LNCAP (cell line): ENCODE results near the gene C4A.
"Not testable (repeated sequence)": the region's sequence is repeated elsewhere in the genome, so short reads cannot be mapped to it uniquely, and the experiment has no call there.

Source experiments
- CTCF ChIP-seq: fragments of 450-650 bp; IDR thresholded peaks from 2 replicates; pipeline ENCODE4 v1.5.1; 2017; ENCODE audit warnings: mild to moderate bottlenecking

The C4A gene

GRCh38 chr6:31978831-31979230, 3.0 kb upstream of the C4A start:
- no peak for TF ChIP-seq CTCF

DNA sequence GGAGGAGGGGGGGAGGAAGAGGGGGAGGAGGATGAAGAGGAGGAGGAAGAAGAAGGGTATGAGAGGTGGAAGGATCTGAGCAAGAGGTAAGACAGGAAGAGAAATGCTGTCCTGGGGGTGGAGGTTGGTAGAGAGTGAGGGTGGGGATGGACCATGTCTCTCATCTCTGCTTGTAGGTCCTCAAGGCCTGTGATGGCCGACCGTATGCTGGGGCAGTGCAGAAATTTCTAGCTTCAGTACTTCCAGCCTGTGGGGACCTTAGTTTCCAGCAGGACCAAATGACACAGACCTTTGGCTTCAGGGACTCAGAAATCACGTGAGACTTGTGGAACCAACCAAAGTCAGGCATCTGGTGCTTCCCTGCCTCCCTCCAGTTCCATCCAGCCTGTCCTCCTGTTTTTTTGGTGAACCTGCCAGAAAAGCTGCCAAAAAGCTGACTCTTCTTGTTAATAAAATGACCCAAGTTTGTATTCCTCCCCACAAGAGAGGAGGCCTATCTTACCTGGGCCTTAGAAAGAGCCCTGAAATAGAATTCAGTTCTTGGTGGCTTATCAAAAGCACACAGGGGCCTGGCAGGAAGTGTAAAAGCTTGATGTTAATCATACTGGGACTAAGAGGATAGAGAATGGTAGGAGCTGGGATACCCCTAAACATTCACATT, 2.5 kb upstream of the C4A start:
- no peak for TF ChIP-seq CTCF

DNA sequence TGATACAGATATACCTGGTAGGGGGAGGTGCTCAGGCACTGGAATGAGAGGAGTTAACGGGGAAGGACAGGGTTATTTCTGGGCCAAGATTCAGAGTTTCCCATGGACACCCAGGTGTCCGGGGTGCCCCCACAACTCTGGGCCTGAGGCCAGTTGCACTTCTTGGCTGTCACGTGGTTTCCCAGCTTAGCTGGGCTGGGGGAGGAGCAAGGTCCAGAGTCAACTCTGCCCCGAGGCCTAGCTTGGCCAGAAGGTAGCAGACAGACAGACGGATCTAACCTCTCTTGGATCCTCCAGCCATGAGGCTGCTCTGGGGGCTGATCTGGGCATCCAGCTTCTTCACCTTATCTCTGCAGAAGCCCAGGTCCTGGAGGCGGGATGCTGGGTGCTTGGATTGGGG, 32.7 kb downstream of the C4A start, which contains the start of gene C4B:
C4B (plus strand) TSS at position 249 of the 400 bp plus-strand sequence; CDS start at position 300, 51 bp downstream.
- not testable (repeated sequence) for TF ChIP-seq CTCF

DNA sequence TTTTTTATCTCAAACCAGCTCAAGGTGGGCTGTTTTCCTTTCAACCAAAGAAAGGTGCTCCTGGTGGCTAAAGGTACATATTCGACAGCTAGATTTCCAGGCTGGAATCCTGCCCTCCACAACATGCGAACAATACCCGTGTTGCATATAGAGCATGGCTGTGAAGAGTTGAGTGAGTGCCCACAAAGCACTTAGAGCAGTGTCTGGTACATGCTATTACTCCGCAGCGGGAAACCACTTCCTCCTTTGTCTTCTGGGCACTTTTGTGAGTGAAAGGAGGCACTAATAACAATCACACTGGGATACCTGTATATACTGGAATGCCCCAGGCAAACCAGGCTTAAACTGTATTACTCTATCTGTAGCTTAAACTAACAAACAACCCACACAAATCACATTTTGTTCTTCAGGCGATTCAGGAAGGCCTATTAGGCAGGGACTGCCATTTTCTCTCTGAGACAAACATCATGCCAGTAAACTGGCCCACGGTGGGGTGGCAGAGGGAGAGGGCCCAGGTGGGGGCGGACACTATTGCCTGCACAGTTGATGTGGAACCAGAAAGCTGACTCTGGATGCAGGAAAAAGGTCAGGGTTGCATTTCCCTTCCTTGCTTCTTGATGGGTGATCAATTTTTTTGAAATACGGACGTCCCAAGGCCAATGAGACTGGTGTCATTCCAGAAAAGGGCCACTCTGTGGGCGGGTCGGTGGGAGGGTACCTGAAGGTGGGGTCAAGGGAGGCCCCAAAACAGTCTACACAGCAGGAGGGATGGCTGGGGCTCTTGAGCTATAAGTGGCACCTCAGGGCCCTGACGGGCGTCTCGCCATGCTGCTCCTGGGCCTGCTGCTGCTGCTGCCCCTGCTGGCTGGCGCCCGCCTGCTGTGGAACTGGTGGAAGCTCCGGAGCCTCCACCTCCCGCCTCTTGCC, 56.0 kb downstream of the C4A start, which contains the start of gene CYP21A2:
CYP21A2 (plus strand) TSS at position 818 of the 927 bp plus-strand sequence; CDS start at position 826, 8 bp downstream.
- not testable (repeated sequence) for TF ChIP-seq CTCF

DNA sequence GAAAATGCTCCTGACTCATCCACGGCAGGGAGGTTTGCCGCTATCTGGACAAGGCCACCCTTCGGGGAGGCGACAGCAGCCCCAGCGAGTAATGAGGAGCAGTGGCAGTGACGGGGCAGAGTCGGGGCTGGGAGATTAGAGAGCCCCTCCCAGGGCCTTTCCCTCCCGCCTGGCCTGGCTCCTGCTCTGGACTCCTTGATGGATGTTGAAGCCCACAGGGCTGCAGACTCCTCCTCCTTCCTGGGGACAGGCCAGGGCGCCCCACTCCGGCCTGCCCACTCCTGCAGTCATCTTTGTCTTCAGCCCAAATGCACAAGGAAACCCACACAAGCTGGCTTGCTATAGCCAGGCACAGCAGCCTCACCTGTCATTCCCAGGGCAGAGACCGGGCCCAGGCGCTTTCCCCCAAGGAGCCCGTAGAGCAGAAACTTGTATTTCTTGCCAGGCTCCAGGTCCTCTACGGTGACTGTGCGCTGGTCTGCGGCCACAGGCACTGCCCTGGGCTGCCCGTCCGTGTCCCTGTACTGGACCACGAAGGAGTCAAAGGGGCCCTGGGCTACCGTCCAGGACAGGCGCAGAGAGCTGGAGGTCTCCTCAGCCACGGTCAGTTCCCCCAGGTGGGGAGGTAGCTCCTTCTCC, 64.1 kb downstream of the C4A start:
- no peak for TF ChIP-seq CTCF

- no peak for TF ChIP-seq CTCF
Measured at GRCh38 chr6:32046450-32047083, 64.7 kb downstream of the C4A start.

- TF ChIP-seq CTCF, result no peak
Measured at GRCh38 chr6:32047084-32047478, 65.2 kb downstream of the C4A start.
